ENCODE data around the gene CSH2. TPM values are rescaled to one million over a fixed set of nuclear protein-coding genes. Genes with fewer than 3 reads are reported as not detected.
A peak's percentile ranks its signal among the peaks of the same experiment; 100 is the strongest.
"Not testable (repeated sequence)": the region's sequence is repeated elsewhere in the genome, so short reads cannot be mapped to it uniquely, and the experiment has no call there.

Gene CSH2
- total and polyA plus RNA-seq, 2 donors (not counting 1 experiment from before 2014, with no cell fraction given) = not detected

DNA sequence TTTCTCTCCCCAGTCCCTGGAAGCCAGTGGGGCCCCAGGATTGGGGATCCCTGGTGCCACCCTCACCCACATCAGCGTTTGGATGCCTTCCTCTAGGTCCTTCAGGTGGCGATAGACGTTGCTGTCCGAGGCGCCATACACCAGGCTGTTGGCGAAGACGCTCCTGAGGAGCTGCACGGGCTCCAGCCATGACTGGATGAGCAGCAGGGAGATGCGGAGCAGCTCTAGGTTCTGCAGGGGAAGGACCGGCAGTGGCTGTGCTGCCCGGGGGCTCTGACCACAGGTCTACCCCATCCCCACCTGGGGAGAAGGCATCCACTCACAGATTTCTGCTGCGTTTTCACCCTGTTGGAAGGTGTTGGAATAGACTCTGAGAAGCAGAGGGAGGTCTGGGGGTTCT is 7.2 kb upstream of the CSH2 start:
- peaks cover 3% of the 10 kb centered on the region for H3K27me3 Mint-ChIP-seq
- no peak for TF ChIP-seq EZH2 (IDR thresholded peaks at IDR 0.05; ENCODE audit: borderline replicate concordance, insufficient read depth, low read depth, low read length, poor library complexity, severe bottlenecking)
- TF ChIP-seq, protein P1, sequence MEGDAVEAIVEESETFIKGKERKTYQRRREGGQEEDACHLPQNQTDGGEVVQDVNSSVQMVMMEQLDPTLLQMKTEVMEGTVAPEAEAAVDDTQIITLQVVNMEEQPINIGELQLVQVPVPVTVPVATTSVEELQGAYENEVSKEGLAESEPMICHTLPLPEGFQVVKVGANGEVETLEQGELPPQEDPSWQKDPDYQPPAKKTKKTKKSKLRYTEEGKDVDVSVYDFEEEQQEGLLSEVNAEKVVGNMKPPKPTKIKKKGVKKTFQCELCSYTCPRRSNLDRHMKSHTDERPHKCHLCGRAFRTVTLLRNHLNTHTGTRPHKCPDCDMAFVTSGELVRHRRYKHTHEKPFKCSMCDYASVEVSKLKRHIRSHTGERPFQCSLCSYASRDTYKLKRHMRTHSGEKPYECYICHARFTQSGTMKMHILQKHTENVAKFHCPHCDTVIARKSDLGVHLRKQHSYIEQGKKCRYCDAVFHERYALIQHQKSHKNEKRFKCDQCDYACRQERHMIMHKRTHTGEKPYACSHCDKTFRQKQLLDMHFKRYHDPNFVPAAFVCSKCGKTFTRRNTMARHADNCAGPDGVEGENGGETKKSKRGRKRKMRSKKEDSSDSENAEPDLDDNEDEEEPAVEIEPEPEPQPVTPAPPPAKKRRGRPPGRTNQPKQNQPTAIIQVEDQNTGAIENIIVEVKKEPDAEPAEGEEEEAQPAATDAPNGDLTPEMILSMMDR (IDR thresholded peaks at IDR 0.05) = no peak

DNA sequence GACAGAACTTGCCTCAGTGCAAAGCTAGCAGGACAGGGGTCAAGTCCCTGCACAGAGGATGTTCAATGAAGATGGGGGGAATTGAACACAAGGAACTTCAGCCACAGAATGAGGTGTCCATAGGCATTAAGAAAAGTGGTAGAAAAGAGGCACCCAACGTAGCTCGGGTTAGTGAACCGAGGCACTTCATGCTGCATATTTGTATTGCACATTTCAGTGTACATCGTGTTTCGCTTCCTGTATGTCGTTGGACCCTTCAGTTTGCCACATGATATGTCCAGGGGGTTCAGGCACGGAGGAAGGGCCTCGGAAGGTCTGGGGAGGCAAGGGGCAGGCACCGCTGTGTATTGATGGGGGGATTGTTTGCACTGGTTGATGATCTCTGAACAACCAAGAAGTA is 4.9 kb upstream of the CSH2 start:
- H2AFZ ChIP-seq (ENCODE audit: insufficient read depth, low read depth, low read length, poor library complexity, severe bottlenecking); H3K9ac ChIP-seq (ENCODE audit: low read length); H3K36me3 ChIP-seq (replicated peaks in 1 of 2; ENCODE audit: control extremely low read depth in 1 of 2, control insufficient read depth in 1 of 2, extremely low read depth in 1 of 2, insufficient read depth in 2 of 2, low read length in 1 of 2); H3K4me1 ChIP-seq (ENCODE audit: control insufficient read depth in 2 of 2, insufficient read depth in 2 of 2, low read length in 2 of 2); H3K4me3 ChIP-seq (ENCODE audit: control extremely low read depth in 1 of 5, extremely low read depth in 1 of 5, insufficient read depth in 1 of 5, low read depth in 2 of 5, low read length in 4 of 5); POLR2A ChIA-PET; H4K20me1 ChIP-seq (ENCODE audit: control insufficient read depth, insufficient read depth, low read length, poor library complexity, severe bottlenecking); H3K9me3 ChIP-seq (ENCODE audit: control extremely low read depth in 1 of 3, control insufficient read depth in 2 of 3, insufficient read depth in 1 of 3, low read length in 2 of 3); H3K79me2 ChIP-seq (ENCODE audit: control insufficient read depth, insufficient read depth, low read length); H3K27me3 Mint-ChIP-seq; H3K9me3 Mint-ChIP-seq (ENCODE audit: insufficient read depth); intact Hi-C loops (cut with micrococcal nuclease); H3K27ac ChIP-seq (ENCODE audit: low read length in 2 of 2); H3K4me2 ChIP-seq (replicated peaks; ENCODE audit: low read depth, low read length, poor library complexity, severe bottlenecking); H3K27me3 ChIP-seq (replicated peaks in 1 of 4; ENCODE audit: control extremely low read depth in 1 of 4, control insufficient read depth in 3 of 4, insufficient read depth in 4 of 4, low read length in 3 of 4); DNase-seq: not testable (repeated sequence)
- peaks cover 10% of the 10 kb centered on the region for H3K4me1 Mint-ChIP-seq
- peak; percentile 35 for ATAC-seq (ENCODE audit: low read depth)
- CTCF ChIA-PET = interaction anchor here (0.6 to 2.1 kb wide), 2 partner anchors 13 to 24 kb away, joined by 3 to 10 read pairs; no protein-coding TSS in a partner anchor
- peak overlapping the region; percentile 47 for H3K4me3 Mint-ChIP-seq
- 49% methylated on average over 6 of the region's 9 CpGs for WGBS (ENCODE audit: insufficient coverage)
- peak overlapping the region; percentile 44 for H3K27ac Mint-ChIP-seq

More for the DNA sequence above, 7.2 kb upstream of the CSH2 start:
- no peak overlapping the region for H3K4me3 ChIP-seq (ENCODE audit: control extremely low read depth in 1 of 5, extremely low read depth in 1 of 5, insufficient read depth in 1 of 5, low read depth in 2 of 5, low read length in 4 of 5)
- H3K79me2 ChIP-seq (ENCODE audit: control insufficient read depth, insufficient read depth, low read length) = no peaks in the 10 kb centered on the region
- no peak overlapping the region for H3K4me2 ChIP-seq (replicated peaks; ENCODE audit: low read depth, low read length, poor library complexity, severe bottlenecking)
- H2AFZ ChIP-seq (ENCODE audit: insufficient read depth, low read depth, low read length, poor library complexity, severe bottlenecking) = no peak overlapping the region
- H3K27ac ChIP-seq (ENCODE audit: low read length in 2 of 2) = no peak overlapping the region
- DNase-seq (no peak), ATAC-seq (ENCODE audit: low read depth) (no peak)
- H3K9me3 ChIP-seq (ENCODE audit: control extremely low read depth in 1 of 3, control insufficient read depth in 2 of 3, insufficient read depth in 1 of 3, low read length in 2 of 3) = no peaks in the 10 kb centered on the region
- no peak overlapping the region for H3K27ac Mint-ChIP-seq
- ChIA-PET CTCF (interaction anchor here (0.7 to 1.1 kb wide), 2 partner anchors 38 to 828 kb away, joined by 5 to 6 read pairs; partner anchors contain the start of gene GH1), POLR2A (no interaction called here)
- H3K4me3 Mint-ChIP-seq = no peak overlapping the region
- H4K20me1 ChIP-seq (ENCODE audit: control insufficient read depth, insufficient read depth, low read length, poor library complexity, severe bottlenecking) = no peaks in the 10 kb centered on the region
- no peaks in the 10 kb centered on the region for H3K9me3 Mint-ChIP-seq (ENCODE audit: insufficient read depth)
- 88% methylated on average over 10 of the region's 12 CpGs for WGBS (ENCODE audit: insufficient coverage)
- H3K4me1 ChIP-seq (ENCODE audit: control insufficient read depth in 2 of 2, insufficient read depth in 2 of 2, low read length in 2 of 2) = no peaks in the 10 kb centered on the region
- H3K9ac ChIP-seq (ENCODE audit: low read length) = no peak overlapping the region
- peaks cover 0 to 3% (median 0%) of the 10 kb centered on the region in 4 experiments for H3K27me3 ChIP-seq (replicated peaks in 1 of 4; ENCODE audit: control extremely low read depth in 1 of 4, control insufficient read depth in 3 of 4, insufficient read depth in 4 of 4, low read length in 3 of 4)
- intact Hi-C loops (cut with micrococcal nuclease) = no loop called here
- peaks cover 10% of the 10 kb centered on the region for H3K4me1 Mint-ChIP-seq
- H3K36me3 ChIP-seq (replicated peaks in 1 of 2; ENCODE audit: control extremely low read depth in 1 of 2, control insufficient read depth in 1 of 2, extremely low read depth in 1 of 2, insufficient read depth in 2 of 2, low read length in 1 of 2) = no peaks in the 10 kb centered on the region

DNA sequence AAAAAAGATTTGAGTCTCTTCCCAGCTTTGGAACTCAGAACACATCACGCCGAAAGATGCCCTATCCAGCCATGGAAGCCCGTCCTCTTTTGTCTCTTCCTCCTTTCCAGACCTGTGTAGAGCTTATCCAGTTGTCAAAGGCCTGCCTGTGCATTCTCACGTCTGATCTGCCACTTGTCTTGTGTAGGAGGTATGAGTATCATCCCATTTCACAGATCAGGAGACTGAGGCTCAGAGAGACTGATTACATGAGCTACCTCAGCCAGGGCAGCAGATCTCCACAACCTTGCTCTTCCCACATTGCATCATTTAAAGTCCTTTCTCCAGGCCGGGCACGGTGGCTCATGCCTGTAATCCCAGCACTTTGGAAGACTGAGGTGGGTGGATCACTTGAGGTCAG is 1.2 kb upstream of the CSH2 start:
- H3K9ac ChIP-seq (ENCODE audit: low read length); H3K4me2 ChIP-seq (replicated peaks; ENCODE audit: low read depth, low read length, poor library complexity, severe bottlenecking); DNase-seq; H4K20me1 ChIP-seq (ENCODE audit: control insufficient read depth, insufficient read depth, low read length, poor library complexity, severe bottlenecking); ATAC-seq (ENCODE audit: low read depth); H3K4me3 Mint-ChIP-seq; H3K9me3 ChIP-seq (ENCODE audit: control extremely low read depth in 1 of 3, control insufficient read depth in 2 of 3, insufficient read depth in 1 of 3, low read length in 2 of 3); POLR2A ChIA-PET; H2AFZ ChIP-seq (ENCODE audit: insufficient read depth, low read depth, low read length, poor library complexity, severe bottlenecking); H3K9me3 Mint-ChIP-seq (ENCODE audit: insufficient read depth); H3K27me3 Mint-ChIP-seq; intact Hi-C loops (cut with micrococcal nuclease); H3K27ac Mint-ChIP-seq; H3K27me3 ChIP-seq (replicated peaks in 1 of 4; ENCODE audit: control extremely low read depth in 1 of 4, control insufficient read depth in 3 of 4, insufficient read depth in 4 of 4, low read length in 3 of 4); H3K4me3 ChIP-seq (ENCODE audit: control extremely low read depth in 1 of 5, extremely low read depth in 1 of 5, insufficient read depth in 1 of 5, low read depth in 2 of 5, low read length in 4 of 5); H3K79me2 ChIP-seq (ENCODE audit: control insufficient read depth, insufficient read depth, low read length); H3K4me1 ChIP-seq (ENCODE audit: control insufficient read depth in 2 of 2, insufficient read depth in 2 of 2, low read length in 2 of 2); H3K27ac ChIP-seq (ENCODE audit: low read length in 2 of 2); CTCF ChIA-PET; H3K36me3 ChIP-seq (replicated peaks in 1 of 2; ENCODE audit: control extremely low read depth in 1 of 2, control insufficient read depth in 1 of 2, extremely low read depth in 1 of 2, insufficient read depth in 2 of 2, low read length in 1 of 2): not testable (repeated sequence)
- peaks cover 10% of the 10 kb centered on the region for H3K4me1 Mint-ChIP-seq
- no CpG with 5 or more reads among the region's 6 CpGs for WGBS (ENCODE audit: insufficient coverage)
